Measurements from ENCODE around the gene PTGES2. TPM values are rescaled to one million over a fixed set of nuclear protein-coding genes. Genes with fewer than 3 reads are reported as not detected.

The PTGES2 gene
- total RNA-seq, 1 donor from 2014 or later: 33.8 TPM

GRCh38 chr9:128108269-128109049, 19.1 kb downstream of the PTGES2 start:
- intact Hi-C loops (cut with DNase I): no loop called here
- ATAC-seq (no peak), DNase-seq (ENCODE audit: low spot score) (no peak)

GRCh38 chr9:128107468-128108268, 19.9 kb downstream of the PTGES2 start:
- ATAC-seq: peak; percentile 36
- intact Hi-C loops (cut with DNase I): no loop called here

GRCh38 chr9:128106940-128107467, 20.5 kb downstream of the PTGES2 start:
- DNase-seq (ENCODE audit: low spot score): peak; percentile 59
- no peak for ATAC-seq
- intact Hi-C loops (cut with DNase I): no loop called here

More at GRCh38 chr9:128107468-128108268, 19.9 kb downstream of the PTGES2 start:
- no peak for DNase-seq (ENCODE audit: low spot score)

- ATAC-seq: no peak
- no peak for DNase-seq (ENCODE audit: low spot score)
- intact Hi-C loops (cut with DNase I): no loop called here
Observed at GRCh38 chr9:128106181-128106939, 21.2 kb downstream of the PTGES2 start.

GRCh38 chr9:128105538-128106175, 21.9 kb downstream of the PTGES2 start:
- intact Hi-C loops (cut with DNase I): no loop called here
- ATAC-seq (no peak), DNase-seq (ENCODE audit: low spot score) (no peak)

- intact Hi-C loops (cut with DNase I): no loop called here
- ATAC-seq: no peak
- peak; percentile 47 for DNase-seq (ENCODE audit: low spot score)
Observed at GRCh38 chr9:128104171-128104618, 23.3 kb downstream of the PTGES2 start.

- ATAC-seq: no peak
- intact Hi-C loops (cut with DNase I): no loop called here
- no peak for DNase-seq (ENCODE audit: low spot score)
Observed at GRCh38 chr9:128103589-128103962, 24.0 kb downstream of the PTGES2 start.

- intact Hi-C loops (cut with DNase I): no loop called here
- DNase-seq (ENCODE audit: low spot score) (no peak), ATAC-seq (no peak)
Observed at GRCh38 chr9:128102861-128103588, 24.5 kb downstream of the PTGES2 start.

- ATAC-seq (no peak), DNase-seq (ENCODE audit: low spot score) (no peak)
- intact Hi-C loops (cut with DNase I): no loop called here
Observed at GRCh38 chr9:128102196-128102595, 25.3 kb downstream of the PTGES2 start.

- intact Hi-C loops (cut with DNase I): no loop called here
- ATAC-seq: no peak
- no peak for DNase-seq (ENCODE audit: low spot score)
Observed at GRCh38 chr9:128101690-128102089, 25.8 kb downstream of the PTGES2 start.

- no peak for ATAC-seq
- DNase-seq (ENCODE audit: low spot score): no peak
- intact Hi-C loops (cut with DNase I): no loop called here
Observed at GRCh38 chr9:128101231-128101661, 26.3 kb downstream of the PTGES2 start.

GRCh38 chr9:128100581-128100980, 26.9 kb downstream of the PTGES2 start:
- no peak for DNase-seq (ENCODE audit: low spot score)
- no peak for ATAC-seq
- intact Hi-C loops (cut with DNase I): no loop called here

GRCh38 chr9:128099932-128100491, 27.5 kb downstream of the PTGES2 start:
- no peak for ATAC-seq
- no peak for DNase-seq (ENCODE audit: low spot score)
- intact Hi-C loops (cut with DNase I): no loop called here

- intact Hi-C loops (cut with DNase I): no loop called here
- DNase-seq (ENCODE audit: low spot score) (no peak), ATAC-seq (no peak)
Observed at GRCh38 chr9:128099231-128099931, 28.1 kb downstream of the PTGES2 start.

- peak; percentile 91 for DNase-seq (ENCODE audit: low spot score)
- intact Hi-C loops (cut with DNase I): no loop called here
- peak; percentile 77 for ATAC-seq
Observed at GRCh38 chr9:128098297-128099230, 29.0 kb downstream of the PTGES2 start.

Measured in sciatic nerve (tissue), 2 donors.